PFSK-1 (cell line): ENCODE data around the gene INPP5A.

Experiments
- POLR2AphosphoS5 ChIP-seq: IDR thresholded peaks from 2 replicates; pipeline ENCODE4 v1.6.1; 2012; ENCODE audit warnings: low read depth, mild to moderate bottlenecking, control low read depth, low read length, moderate library complexity
- REST ChIP-seq, 2 experiments: IDR thresholded peaks; 2 replicates each; pipeline versions ENCODE4 v1.6.1 to v1.8.0; 2011 to 2012; ENCODE audit warnings: low read depth in 2 of 2, low read length in 2 of 2, control low read depth in 1 of 2, inconsistent platforms in 1 of 2, mild to moderate bottlenecking in 1 of 2, moderate library complexity in 1 of 2; ENCODE audit not compliant: insufficient read depth in 1 of 2

DNA sequence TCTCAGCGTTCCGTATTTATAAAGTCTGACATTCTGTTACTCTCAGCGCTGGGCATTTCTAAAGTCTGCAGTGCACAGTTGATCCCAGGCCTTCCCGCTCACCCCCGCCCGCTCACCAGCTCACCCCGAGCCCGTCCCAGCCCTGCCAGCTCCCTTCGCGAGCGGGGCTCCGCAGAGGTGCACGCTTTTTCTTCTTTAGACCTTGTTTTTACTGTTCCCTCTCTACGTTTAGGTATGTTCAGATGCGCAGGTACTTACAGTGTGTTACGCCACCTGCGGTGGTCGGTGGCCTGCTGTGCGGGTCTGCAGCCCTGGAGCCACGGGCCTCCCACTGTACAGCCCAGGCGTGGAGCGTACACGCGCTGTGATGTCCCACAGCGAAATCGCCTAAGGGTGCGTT lies 219.6 kb downstream of the INPP5A start:
- TF ChIP-seq POLR2AphosphoS5, result no peak
- no peak for TF ChIP-seq REST (IDR thresholded peaks at IDR 0.05; ENCODE audit: insufficient read depth in 1 of 2, low read depth in 2 of 2, low read length in 2 of 2)
